ENCODE measurements around the gene GTPBP2.

The GTPBP2 gene

GRCh38 chr6:43575772-43576551 lies 53.1 kb downstream of the GTPBP2 start, which contains the start of the genes POLH and XPO5:
POLH (plus strand) TSS chr6:43576185; CDS start chr6:43582320, 6,135 bp downstream.
XPO5 (minus strand) TSS chr6:43576038; CDS start chr6:43575864, 174 bp downstream.
- DNase-seq (ENCODE audit: low spot score) = peak; percentile 94

DNA sequence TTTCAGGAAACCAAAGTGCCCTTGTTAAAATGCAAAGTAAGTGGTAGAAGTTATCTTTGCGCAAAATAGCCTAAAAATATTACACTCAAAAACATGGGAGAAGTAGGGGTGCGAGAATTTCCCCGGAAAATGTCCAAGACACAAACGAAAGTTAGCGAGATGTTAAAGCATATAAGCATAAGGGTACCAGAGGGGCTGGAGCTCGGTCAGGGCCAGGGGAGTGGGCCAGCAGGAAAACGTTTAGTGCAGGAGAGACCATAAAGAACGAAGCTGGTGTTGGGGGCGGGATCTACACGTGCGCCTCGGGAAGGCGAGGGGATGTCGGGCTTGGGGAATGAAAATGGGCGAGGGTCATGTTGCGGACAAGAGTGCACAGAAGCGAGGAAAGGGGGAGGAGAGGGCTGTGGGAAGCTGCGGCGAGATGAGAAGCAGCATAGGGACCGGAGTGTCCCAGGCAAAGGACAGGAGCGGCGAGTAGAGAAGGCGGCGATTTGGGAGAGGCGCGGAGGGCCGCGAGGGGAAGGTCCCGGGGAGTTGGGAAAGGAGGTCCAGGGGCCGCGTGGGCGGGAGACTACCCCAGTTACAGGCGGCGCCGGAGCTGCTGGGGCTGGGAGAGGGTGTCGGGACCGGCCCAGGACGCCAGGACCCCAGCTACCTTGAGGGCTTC lies 53.8 kb downstream of the GTPBP2 start:
- DNase-seq (ENCODE audit: low spot score) = peak; percentile 9

DNA sequence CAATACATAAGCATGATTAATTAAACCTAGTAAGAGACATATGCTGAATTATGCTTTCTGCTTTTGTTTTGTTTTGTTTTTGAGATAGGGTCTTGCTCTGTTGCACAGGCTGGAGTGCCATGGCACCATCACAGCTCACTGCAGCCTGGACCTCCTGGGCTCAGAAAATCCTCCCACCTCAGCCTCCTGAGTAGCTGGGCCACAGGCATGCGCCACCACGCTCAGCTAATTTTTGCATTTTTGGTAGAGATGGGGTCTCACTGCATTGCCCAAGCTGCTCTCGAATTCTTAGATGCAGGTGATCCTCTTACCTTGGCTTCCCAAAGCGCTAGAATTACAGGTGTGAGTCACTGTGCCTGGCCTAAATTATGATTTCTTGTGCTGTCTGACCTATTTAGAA lies 57.0 kb downstream of the GTPBP2 start:
- DNase-seq (ENCODE audit: low spot score) = no peak

DNA sequence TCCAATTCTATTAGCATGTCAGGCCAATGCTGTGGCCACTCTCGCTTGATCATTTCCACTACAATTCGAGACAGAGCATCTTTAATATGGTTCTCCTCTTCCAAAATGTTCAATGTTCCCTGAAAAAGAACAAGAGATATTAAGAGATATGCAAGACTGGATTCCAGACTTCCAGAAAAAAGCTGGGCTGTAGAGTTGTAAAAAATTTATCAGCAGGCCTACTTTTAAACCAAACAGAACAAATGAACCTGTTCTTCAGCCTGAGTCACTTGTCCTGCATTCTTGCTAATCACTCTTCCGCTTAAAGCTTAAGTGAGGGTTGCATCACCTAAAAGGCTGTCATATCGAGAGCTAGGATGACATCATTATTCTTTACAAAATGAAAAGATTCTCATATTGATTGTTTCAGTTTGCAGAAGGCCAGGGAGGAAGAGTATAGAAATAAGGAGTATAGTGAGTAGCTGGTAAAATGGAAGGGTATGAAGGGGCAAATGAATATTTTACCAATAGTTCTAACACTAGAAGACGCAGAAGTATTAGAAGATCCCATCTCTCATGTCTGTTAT lies 58.1 kb downstream of the GTPBP2 start:
- peak; percentile 88 for DNase-seq (ENCODE audit: low spot score)

All from activated CD4-positive, alpha-beta T cell treated with anti-CD3 and anti-CD28 coated beads, Interleukin-2, Interleukin-4, amounts not matched to agents 100 ng/mL and 50 ng/mL, durations not matched to agents 16 hours and 8 hours (primary cell).